Lower leg skin (tissue), 3 donors: Measurements from ENCODE around the gene SLC6A7.

ENCODE experiments used
- CTCF ChIP-seq, 3 donors: fragments of 450-650 bp; IDR thresholded peaks; one replicate each; pipeline ENCODE4 v1.5.1; 2016; ENCODE audit warnings: antibody characterized with exemption in 3 of 3, mild to moderate bottlenecking in 3 of 3, moderate library complexity in 2 of 3
- POLR2A ChIP-seq, 2 donors: fragments of 450-650 bp; IDR thresholded peaks; one replicate each; pipeline ENCODE4 v1.6.1; 2016 to 2017; ENCODE audit warnings: antibody characterized with exemption in 2 of 2, mild to moderate bottlenecking in 1 of 2, moderate library complexity in 1 of 2

GRCh38 chr5:150179019-150179620 lies 10.7 kb upstream of the SLC6A7 start:
- TF ChIP-seq CTCF (IDR thresholded peaks at IDR 0.05) (no peak), POLR2A (IDR thresholded peaks at IDR 0.05) (no peak)
